Smooth muscle cell of the brain vasculature (primary cell): ENCODE measurements around the gene DHX38.
"Not testable (repeated sequence)": the region's sequence is repeated elsewhere in the genome, so short reads cannot be mapped to it uniquely, and the experiment has no call there.

Experiments used
- DNase-seq: peaks from one replicate; pipeline ENCODE4 v3.0.0-alpha.2; 2012; ENCODE audit warnings: low read depth, low spot score

DHX38 gene

GRCh38 chr16:72093448-72094265, at the start of gene DHX38, which contains the start of gene TXNL4B:
Gene DHX38 (plus strand): TSS chr16:72093847. CDS start chr16:72096158, 2,311 bp downstream.
Gene TXNL4B (minus strand): TSS chr16:72093620. CDS start chr16:72090749, 2,871 bp downstream.
- DNase-seq, result peak; percentile 98

GRCh38 chr16:72044296-72044695, 49.4 kb upstream of the DHX38 start:
- DNase-seq, result no peak

GRCh38 chr16:72044825-72045359, 48.8 kb upstream of the DHX38 start:
- DNase-seq, result no peak

GRCh38 chr16:72049110-72049509, 44.5 kb upstream of the DHX38 start:
- no peak for DNase-seq

GRCh38 chr16:72050769-72051464, 42.7 kb upstream of the DHX38 start:
- no peak for DNase-seq

- no peak for DNase-seq
Observed at GRCh38 chr16:72051818-72052217, 41.8 kb upstream of the DHX38 start.

GRCh38 chr16:72054254-72054847, 39.3 kb upstream of the DHX38 start, which contains the start of gene HP:
Gene HP (plus strand): TSS chr16:72054505. CDS start chr16:72054653, 148 bp downstream.
- DNase-seq, result not testable (repeated sequence)

- no peak for DNase-seq
Observed at GRCh38 chr16:72055911-72056310, 37.7 kb upstream of the DHX38 start.

- DNase-seq, result not testable (repeated sequence)
Observed at GRCh38 chr16:72057313-72057712, 36.3 kb upstream of the DHX38 start.

GRCh38 chr16:72059060-72059459, 34.6 kb upstream of the DHX38 start:
- not testable (repeated sequence) for DNase-seq

GRCh38 chr16:72060405-72060804, 33.2 kb upstream of the DHX38 start:
- no peak for DNase-seq

- no peak for DNase-seq
Observed at GRCh38 chr16:72061564-72061963, 32.1 kb upstream of the DHX38 start.

- no peak for DNase-seq
Observed at GRCh38 chr16:72064361-72064894, 29.2 kb upstream of the DHX38 start.

GRCh38 chr16:72066747-72067146, 26.9 kb upstream of the DHX38 start:
- DNase-seq, result peak; percentile 12

GRCh38 chr16:72068930-72069329, 24.7 kb upstream of the DHX38 start:
- no peak for DNase-seq

- DNase-seq, result no peak
Observed at GRCh38 chr16:72072514-72073342, 20.9 kb upstream of the DHX38 start.

- DNase-seq, result no peak
Observed at GRCh38 chr16:72073560-72074230, 20.0 kb upstream of the DHX38 start.

- DNase-seq, result not testable (repeated sequence)
Observed at GRCh38 chr16:72075067-72075466, 18.6 kb upstream of the DHX38 start.

- not testable (repeated sequence) for DNase-seq
Observed at GRCh38 chr16:72076991-72077706, 16.5 kb upstream of the DHX38 start.
